ENCODE results near the gene NEK1. TPM values are rescaled to one million over a fixed set of nuclear protein-coding genes. Genes with fewer than 3 reads are reported as not detected.
A peak's percentile ranks its signal among the peaks of the same experiment; 100 is the strongest.

NEK1 gene
- total RNA-seq, 1 donor from 2014 or later = 15.5 TPM

- Histone ChIP-seq H3K27ac (replicated peaks) (peak overlapping the region; percentile 31), H3K36me3 (peaks cover 23% of the 10 kb centered on the region), H3K4me3 (no peak overlapping the region), H3K4me1 (peaks cover 26% of the 10 kb centered on the region), H3K9me3 (replicated peaks) (no peaks in the 10 kb centered on the region), H3K27me3 (ENCODE audit: low read depth) (no peaks in the 10 kb centered on the region)
- TF ChIP-seq, protein P1, sequence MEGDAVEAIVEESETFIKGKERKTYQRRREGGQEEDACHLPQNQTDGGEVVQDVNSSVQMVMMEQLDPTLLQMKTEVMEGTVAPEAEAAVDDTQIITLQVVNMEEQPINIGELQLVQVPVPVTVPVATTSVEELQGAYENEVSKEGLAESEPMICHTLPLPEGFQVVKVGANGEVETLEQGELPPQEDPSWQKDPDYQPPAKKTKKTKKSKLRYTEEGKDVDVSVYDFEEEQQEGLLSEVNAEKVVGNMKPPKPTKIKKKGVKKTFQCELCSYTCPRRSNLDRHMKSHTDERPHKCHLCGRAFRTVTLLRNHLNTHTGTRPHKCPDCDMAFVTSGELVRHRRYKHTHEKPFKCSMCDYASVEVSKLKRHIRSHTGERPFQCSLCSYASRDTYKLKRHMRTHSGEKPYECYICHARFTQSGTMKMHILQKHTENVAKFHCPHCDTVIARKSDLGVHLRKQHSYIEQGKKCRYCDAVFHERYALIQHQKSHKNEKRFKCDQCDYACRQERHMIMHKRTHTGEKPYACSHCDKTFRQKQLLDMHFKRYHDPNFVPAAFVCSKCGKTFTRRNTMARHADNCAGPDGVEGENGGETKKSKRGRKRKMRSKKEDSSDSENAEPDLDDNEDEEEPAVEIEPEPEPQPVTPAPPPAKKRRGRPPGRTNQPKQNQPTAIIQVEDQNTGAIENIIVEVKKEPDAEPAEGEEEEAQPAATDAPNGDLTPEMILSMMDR (IDR thresholded peaks at IDR 0.05; ENCODE audit: borderline replicate concordance) = no peak
- intact Hi-C loops (cut with micrococcal nuclease) = no loop called here
- DNase-seq = no peak
Measured at GRCh38 chr4:169604903-169605331, 7.5 kb downstream of the NEK1 start.

- TF ChIP-seq, protein P1 (IDR thresholded peaks at IDR 0.05; ENCODE audit: borderline replicate concordance) = no peak
- Histone ChIP-seq H3K27me3 (ENCODE audit: low read depth) (no peaks in the 10 kb centered on the region), H3K4me3 (no peak overlapping the region), H3K9me3 (replicated peaks) (no peaks in the 10 kb centered on the region), H3K4me1 (peaks cover 23% of the 10 kb centered on the region), H3K36me3 (peaks cover 23% of the 10 kb centered on the region), H3K27ac (replicated peaks) (peak overlapping the region; percentile 31)
- DNase-seq = no peak
- intact Hi-C loops (cut with micrococcal nuclease) = no loop called here
Measured at GRCh38 chr4:169604131-169604900, 8.1 kb downstream of the NEK1 start.

GRCh38 chr4:169603312-169603711 lies 9.1 kb downstream of the NEK1 start:
- TF ChIP-seq, protein P1 (IDR thresholded peaks at IDR 0.05; ENCODE audit: borderline replicate concordance) = no peak
- intact Hi-C loops (cut with micrococcal nuclease) = no loop called here
- H3K27me3 ChIP-seq (ENCODE audit: low read depth) = no peaks in the 10 kb centered on the region
- no peak overlapping the region for H3K27ac ChIP-seq (replicated peaks)
- no peak for DNase-seq
- no peaks in the 10 kb centered on the region for H3K9me3 ChIP-seq (replicated peaks)
- peaks cover 32% of the 10 kb centered on the region for H3K36me3 ChIP-seq
- H3K4me3 ChIP-seq = no peak overlapping the region
- H3K4me1 ChIP-seq = peaks cover 23% of the 10 kb centered on the region

DNA sequence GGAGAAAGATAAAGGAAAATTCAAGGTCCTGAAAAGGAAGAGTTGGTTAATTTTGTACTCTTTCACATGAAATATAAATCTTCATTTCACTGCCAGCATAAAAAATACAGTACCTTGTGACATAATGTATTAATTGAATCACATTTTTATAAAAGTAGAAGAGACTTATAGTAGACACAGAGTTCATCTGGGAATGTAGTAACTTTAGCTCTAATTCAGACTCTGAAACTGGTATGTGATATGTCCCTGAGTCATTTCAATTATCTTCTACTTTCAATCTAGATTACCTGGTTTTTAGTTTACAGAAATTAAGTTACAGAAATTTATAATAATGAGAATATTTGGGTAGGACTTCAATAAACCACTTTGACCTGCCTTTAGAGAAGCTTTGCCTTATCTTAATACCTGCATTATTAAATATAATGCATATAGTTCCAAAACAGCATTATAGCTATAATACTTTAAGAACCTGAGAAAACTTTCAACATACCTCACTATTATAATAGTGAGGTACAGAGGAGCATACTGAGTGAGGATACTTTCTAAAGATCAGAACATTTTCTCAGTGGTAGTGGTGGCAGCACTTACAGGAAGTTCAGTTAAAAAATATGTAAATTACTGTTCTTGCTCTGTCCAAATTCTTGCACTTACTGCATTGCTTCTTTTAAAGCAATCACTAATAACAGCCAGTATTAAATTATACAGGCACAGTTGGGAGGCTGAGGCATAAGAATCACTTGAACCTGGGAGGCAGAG lies 11.2 kb downstream of the NEK1 start:
- H3K9me3 ChIP-seq (replicated peaks) = no peaks in the 10 kb centered on the region
- H3K4me3 ChIP-seq = no peak overlapping the region
- peaks cover 38% of the 10 kb centered on the region for H3K36me3 ChIP-seq
- no peak overlapping the region for H3K27ac ChIP-seq (replicated peaks)
- TF ChIP-seq, protein P1 (IDR thresholded peaks at IDR 0.05; ENCODE audit: borderline replicate concordance) = no peak
- no peaks in the 10 kb centered on the region for H3K27me3 ChIP-seq (ENCODE audit: low read depth)
- intact Hi-C loops (cut with micrococcal nuclease) = no loop called here
- peaks cover 19% of the 10 kb centered on the region for H3K4me1 ChIP-seq
- no peak for DNase-seq

GRCh38 chr4:169594560-169595195 lies 17.7 kb downstream of the NEK1 start:
- peaks cover 13% of the 10 kb centered on the region for H3K4me1 ChIP-seq
- no peak overlapping the region for H3K4me3 ChIP-seq
- TF ChIP-seq, protein P1 (IDR thresholded peaks at IDR 0.05; ENCODE audit: borderline replicate concordance) = no peak
- no peak for DNase-seq
- H3K36me3 ChIP-seq = peaks cover 38% of the 10 kb centered on the region
- H3K9me3 ChIP-seq (replicated peaks) = no peaks in the 10 kb centered on the region
- H3K27me3 ChIP-seq (ENCODE audit: low read depth) = no peaks in the 10 kb centered on the region
- intact Hi-C loops (cut with micrococcal nuclease) = no loop called here
- H3K27ac ChIP-seq (replicated peaks) = peak overlapping the region; percentile 51

Data from left ventricle myocardium inferior (tissue), 1 donor.